Ishikawa (cell line): Measurements from ENCODE around the gene SPOCK1.

Experiments used
- CEBPB ChIP-seq: IDR thresholded peaks from 2 replicates; pipeline ENCODE4 v1.6.1; 2012
- CREB1 ChIP-seq: IDR thresholded peaks from 2 replicates; pipeline ENCODE4 v1.6.1; 2012; ENCODE audit warnings: low read depth
- EGR1 ChIP-seq: IDR thresholded peaks from 2 replicates; pipeline ENCODE4 v1.6.1; 2012
- EP300 ChIP-seq: IDR thresholded peaks from 2 replicates; pipeline ENCODE4 v1.6.1; 2012; ENCODE audit warnings: borderline replicate concordance
- FOXM1 ChIP-seq: IDR thresholded peaks from 2 replicates; pipeline ENCODE4 v1.6.1; 2012; ENCODE audit warnings: low read depth, borderline replicate concordance
- MAX ChIP-seq: IDR thresholded peaks from 2 replicates; pipeline ENCODE4 v1.6.1; 2012
- NFIC ChIP-seq: IDR thresholded peaks from 2 replicates; pipeline ENCODE4 v1.6.1; 2012
- RAD21 ChIP-seq: IDR thresholded peaks from 2 replicates; pipeline ENCODE4 v1.6.1; 2012; ENCODE audit warnings: low read depth
- REST ChIP-seq: IDR thresholded peaks from 2 replicates; pipeline ENCODE4 v1.6.1; 2012; ENCODE audit warnings: low read depth, mild to moderate bottlenecking
- TAF1 ChIP-seq: IDR thresholded peaks from 2 replicates; pipeline ENCODE4 v1.6.1; 2012; ENCODE audit warnings: low read depth, mild to moderate bottlenecking
- TCF12 ChIP-seq: IDR thresholded peaks from 2 replicates; pipeline ENCODE4 v1.6.1; 2012; ENCODE audit warnings: low read depth
- TEAD4 ChIP-seq: IDR thresholded peaks from 2 replicates; pipeline ENCODE4 v1.6.1; 2012
- YY1 ChIP-seq: IDR thresholded peaks from 2 replicates; pipeline ENCODE4 v1.6.1; 2012; ENCODE audit warnings: low read depth
- ZBTB7A ChIP-seq: IDR thresholded peaks from 2 replicates; pipeline ENCODE4 v1.6.1; 2012; ENCODE audit warnings: low read depth
- TF ChIP-seq, protein P1 (sequence below): IDR thresholded peaks from 2 replicates; pipeline ENCODE4 v1.6.1; 2012

The SPOCK1 gene

DNA sequence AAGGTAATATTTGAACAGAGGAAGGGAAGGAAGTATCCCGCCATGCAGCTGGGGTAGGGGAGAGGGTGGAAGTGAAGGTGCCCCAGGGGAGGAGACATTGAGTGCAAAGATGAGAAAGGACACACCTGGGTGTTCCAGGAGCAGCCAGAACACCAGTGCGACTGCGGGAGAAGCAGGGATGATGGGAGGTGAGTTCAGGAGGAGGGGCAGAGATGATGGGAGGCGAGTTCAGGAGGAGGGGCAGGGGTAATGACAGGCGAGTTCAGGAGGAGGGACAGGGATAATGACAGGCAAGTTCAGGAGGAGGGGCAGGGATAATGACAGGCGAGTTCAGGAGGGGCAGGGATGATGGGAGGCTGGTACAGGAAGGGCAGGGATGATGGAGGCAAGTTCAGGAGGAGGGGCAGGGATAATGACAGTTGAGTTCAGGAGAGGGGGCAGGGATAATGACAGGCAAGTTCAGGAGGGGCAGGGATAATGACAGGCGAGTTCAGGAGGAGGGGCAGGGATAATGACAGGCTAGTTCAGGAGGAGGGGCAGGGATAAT lies 17.2 kb upstream of the SPOCK1 start:
- TF ChIP-seq TAF1 (no peak), RAD21 (no peak), CREB1 (no peak)
- TF ChIP-seq, protein P1, sequence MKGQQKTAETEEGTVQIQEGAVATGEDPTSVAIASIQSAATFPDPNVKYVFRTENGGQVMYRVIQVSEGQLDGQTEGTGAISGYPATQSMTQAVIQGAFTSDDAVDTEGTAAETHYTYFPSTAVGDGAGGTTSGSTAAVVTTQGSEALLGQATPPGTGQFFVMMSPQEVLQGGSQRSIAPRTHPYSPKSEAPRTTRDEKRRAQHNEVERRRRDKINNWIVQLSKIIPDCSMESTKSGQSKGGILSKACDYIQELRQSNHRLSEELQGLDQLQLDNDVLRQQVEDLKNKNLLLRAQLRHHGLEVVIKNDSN = no peak

DNA sequence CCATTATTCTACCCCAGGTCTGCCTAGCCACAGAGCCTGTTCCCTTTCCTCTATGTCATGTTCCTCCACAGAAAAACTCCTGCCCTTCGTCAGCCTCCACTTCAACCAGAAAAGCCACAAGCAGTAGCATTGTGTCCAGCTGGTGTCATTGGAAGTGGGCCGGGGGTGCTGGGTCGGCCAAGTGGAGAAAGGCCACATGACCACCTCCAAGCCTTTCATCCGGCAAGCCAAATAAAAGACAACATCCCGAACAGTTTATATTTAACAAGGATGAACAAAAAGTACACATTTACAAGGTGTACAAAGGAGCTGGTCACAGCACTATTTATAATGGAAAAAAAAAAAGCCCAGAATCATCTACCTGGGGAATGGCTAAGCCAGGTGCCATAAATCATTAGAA lies 16.1 kb upstream of the SPOCK1 start:
- TF ChIP-seq RAD21 (no peak), TAF1 (no peak), EP300 (no peak), TCF12 (no peak), ZBTB7A (no peak), FOXM1 (no peak), EGR1 (no peak), REST (no peak), NFIC (no peak), MAX (no peak), YY1 (no peak), CREB1 (no peak)
- TF ChIP-seq, protein P1 = no peak

DNA sequence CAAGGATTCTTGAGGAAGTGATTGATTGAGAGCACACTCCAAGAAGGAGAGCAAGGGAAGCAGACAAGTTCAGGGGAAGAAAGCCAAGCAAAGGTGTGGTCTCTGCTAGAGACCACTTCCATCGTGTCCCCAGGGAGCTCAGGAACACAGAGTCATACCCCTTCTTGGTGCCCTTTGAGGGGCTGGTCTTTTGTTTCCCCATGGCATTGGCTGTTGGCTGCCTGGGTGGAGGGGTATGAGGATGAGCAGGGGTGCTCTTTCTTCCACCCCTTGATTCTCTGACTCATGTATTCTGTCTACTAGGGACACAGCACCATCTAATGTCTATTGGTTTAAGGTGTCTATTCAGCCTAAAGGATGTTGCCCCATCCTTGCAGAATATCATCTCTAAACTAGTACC lies 11.5 kb upstream of the SPOCK1 start:
- no peak for TF ChIP-seq CREB1
- no peak for TF ChIP-seq TCF12
- TF ChIP-seq FOXM1 = no peak

DNA sequence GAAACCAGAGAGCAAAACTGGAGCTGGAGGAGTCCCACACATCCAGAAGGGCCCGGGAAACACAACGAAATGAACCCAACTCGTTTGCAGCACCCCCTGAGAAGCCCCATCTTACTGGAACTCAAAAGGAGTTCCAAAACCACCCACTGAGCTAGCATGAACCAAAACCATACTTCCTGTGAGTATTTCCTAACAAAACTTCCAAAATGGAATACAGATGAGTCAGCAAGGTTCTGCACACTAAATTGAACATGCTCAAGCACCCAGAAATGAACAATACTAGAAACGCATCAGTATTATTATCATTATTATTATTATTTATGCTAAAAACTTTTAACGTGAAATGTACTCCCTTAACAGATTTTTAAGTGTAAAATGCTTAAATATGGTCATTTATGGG lies 8.0 kb upstream of the SPOCK1 start:
- TF ChIP-seq ZBTB7A = no peak
- no peak for TF ChIP-seq MAX

DNA sequence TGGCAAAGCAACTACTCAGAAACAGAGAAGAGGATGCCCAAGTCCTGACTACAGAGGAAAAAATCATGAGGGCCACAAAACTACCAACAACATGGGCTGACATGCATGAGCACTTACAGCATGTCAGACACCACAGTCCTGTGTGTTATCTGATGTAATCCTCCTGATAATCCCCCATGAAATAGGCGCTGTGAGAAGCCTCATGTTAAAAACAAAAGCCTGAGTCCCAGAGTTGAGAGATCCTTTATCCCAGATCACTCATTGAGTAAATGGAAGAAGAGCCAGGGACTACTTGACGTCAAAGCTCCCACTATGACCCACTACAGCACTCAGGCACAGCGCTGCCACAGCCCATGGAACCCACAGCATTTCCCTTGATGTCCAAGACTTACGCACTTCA lies 7.2 kb upstream of the SPOCK1 start:
- TF ChIP-seq MAX (no peak), TEAD4 (no peak), TAF1 (no peak), ZBTB7A (no peak), TCF12 (no peak)

GRCh38 chr5:137504916-137505315 lies 5.8 kb upstream of the SPOCK1 start:
- TF ChIP-seq YY1 (no peak), MAX (no peak), FOXM1 (no peak), EGR1 (no peak), NFIC (no peak), CEBPB (no peak), ZBTB7A (no peak), RAD21 (no peak), EP300 (no peak), TAF1 (no peak), TEAD4 (no peak), CREB1 (no peak), TCF12 (no peak), REST (no peak)
- TF ChIP-seq, protein P1 = no peak

DNA sequence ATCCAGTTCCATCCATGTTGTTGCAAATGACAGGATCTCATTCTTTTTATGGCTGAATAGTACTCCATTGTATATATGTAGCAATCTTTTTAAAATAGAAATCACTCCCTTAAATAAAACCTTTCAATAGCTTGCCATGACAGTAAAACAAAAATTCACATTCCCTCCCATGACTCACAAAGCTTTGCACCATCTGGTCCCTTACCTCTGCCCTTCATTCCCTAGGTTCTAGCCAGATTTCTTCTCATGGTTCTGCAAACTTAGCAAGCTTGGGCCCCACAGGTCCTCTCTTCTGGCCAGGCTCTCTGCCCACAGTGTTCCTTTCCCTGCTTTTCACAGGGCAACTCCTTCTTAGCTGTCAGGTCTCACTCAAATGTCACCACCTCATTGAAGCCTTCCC lies 4.3 kb upstream of the SPOCK1 start:
- TF ChIP-seq MAX (no peak), ZBTB7A (no peak)
